Fibroblast of pulmonary artery (primary cell): ENCODE data around the gene ZNF283.
"Not testable (repeated sequence)": the region's sequence is repeated elsewhere in the genome, so short reads cannot be mapped to it uniquely, and the experiment has no call there.

Source experiments
- DNase-seq: peaks from one replicate; pipeline ENCODE4 v3.0.0-alpha.2; 2010; ENCODE audit warnings: low read depth
- H3K4me3 ChIP-seq: replicated peaks from 2 replicates; pipeline ENCODE4 v1.5.1; 2011; ENCODE audit warnings: low read depth, mild to moderate bottlenecking, control low read depth, low read length, moderate library complexity
- TF ChIP-seq, protein P1 (sequence below): IDR thresholded peaks from 2 replicates; pipeline ENCODE4 v1.5.1; 2011; ENCODE audit warnings: mild to moderate bottlenecking, control low read depth, low read length, inconsistent platforms; ENCODE audit errors: missing control alignments

The ZNF283 gene

DNA sequence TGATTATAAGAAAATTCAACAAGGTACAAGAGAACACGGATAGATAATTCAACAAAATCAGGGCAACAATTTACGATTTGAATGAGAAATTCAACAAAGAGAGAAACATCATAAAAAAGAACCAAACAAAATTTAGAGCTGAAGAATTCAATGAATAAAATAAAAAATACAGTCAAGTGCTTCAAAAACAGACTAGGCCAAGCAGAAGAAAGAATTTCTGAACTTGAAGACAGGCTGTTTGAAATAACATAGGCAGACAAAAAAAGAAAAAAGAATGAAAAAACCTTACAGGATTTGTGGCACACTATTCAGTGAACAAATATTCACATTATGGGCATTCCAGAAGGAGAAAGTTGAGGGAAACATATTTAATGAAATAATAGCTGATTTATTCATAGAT lies 31.1 kb downstream of the ZNF283 start:
- TF ChIP-seq, protein P1, sequence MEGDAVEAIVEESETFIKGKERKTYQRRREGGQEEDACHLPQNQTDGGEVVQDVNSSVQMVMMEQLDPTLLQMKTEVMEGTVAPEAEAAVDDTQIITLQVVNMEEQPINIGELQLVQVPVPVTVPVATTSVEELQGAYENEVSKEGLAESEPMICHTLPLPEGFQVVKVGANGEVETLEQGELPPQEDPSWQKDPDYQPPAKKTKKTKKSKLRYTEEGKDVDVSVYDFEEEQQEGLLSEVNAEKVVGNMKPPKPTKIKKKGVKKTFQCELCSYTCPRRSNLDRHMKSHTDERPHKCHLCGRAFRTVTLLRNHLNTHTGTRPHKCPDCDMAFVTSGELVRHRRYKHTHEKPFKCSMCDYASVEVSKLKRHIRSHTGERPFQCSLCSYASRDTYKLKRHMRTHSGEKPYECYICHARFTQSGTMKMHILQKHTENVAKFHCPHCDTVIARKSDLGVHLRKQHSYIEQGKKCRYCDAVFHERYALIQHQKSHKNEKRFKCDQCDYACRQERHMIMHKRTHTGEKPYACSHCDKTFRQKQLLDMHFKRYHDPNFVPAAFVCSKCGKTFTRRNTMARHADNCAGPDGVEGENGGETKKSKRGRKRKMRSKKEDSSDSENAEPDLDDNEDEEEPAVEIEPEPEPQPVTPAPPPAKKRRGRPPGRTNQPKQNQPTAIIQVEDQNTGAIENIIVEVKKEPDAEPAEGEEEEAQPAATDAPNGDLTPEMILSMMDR, result no peak
- H3K4me3 ChIP-seq, result no peak overlapping the region
- DNase-seq, result no peak

DNA sequence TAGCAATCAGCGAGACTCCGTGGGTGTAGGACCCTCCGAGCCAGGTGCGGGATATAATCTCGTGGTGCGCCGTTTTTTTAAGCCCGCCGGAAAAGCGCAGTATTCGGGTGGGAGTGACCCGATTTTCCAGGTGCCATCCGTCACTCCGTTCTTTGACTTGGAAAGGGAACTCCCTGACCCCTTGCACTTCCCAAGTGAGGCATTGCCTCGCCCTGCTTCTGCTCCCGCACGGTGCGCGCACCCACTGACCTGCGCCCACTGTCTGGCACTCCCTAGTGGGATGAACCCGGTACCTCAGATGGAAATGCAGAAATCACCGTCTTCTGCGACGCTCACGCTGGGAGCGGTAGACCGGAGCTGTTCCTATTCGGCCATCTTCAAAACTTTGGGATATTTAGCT lies 39.8 kb downstream of the ZNF283 start:
- not testable (repeated sequence) for DNase-seq, H3K4me3 ChIP-seq

DNA sequence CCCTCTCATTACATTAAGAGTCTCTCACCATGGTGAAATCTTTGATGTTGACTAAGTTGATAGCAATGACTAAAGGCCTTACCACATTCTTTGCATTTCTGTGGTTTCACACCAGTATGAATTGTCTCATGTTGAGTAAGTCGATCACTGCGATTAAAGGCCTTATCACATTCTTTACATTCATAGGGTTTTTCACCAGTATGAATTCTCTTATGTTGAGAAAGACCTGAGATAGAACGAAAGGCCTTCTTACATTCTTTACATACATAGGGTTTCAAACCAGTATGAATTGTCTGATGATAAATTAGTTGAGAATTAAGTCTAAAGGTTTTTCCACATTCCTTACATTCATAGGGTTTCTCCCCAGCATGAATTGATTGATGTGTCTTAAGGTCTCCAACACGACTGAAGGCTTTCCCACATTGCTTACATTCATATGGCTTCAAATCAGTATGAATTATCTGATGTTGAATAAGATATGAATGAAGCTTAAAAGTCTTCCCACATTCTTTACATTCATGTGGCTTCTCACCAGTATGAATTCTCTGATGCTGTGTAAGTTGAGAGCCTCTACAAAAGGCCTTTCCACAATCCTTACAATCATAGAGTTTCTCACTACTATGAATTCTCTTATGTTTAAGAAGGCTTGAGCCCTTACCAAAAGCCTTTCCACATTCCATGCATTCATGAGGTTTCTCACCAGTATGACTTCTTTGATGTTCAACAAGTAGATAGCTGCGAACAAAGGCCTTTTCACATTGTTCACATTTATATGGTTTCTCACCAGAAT lies 45.6 kb downstream of the ZNF283 start:
- DNase-seq, result no peak
- H3K4me3 ChIP-seq, result no peak overlapping the region
- TF ChIP-seq, protein P1, result no peak

DNA sequence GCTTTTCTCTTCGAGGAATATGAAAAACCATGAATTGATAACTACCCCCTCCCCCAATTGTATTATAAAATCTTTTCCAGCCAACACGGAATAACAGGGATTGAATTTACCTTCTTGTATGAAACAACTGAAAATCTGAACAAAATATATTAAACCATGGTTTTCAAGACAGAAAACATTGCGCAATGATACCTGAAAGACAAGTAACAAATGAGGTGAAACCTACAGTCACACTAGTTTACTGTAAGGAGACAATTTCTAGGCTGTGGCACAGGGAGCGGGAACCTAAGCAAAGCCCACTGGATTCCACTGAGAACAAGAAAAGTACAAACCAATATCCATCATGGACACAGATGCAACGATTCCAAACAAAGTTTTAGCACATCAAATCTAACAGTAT lies 53.4 kb downstream of the ZNF283 start:
- TF ChIP-seq, protein P1, result no peak
- no peak overlapping the region for H3K4me3 ChIP-seq
- DNase-seq, result no peak

GRCh38 chr19:43883864-43884263 lies 56.7 kb downstream of the ZNF283 start, which contains the start of gene ZNF404:
ZNF404 (minus strand) TSS chr19:43883964.
- H3K4me3 ChIP-seq, result no peak within 1 kb of the TSS
- DNase-seq, result no peak
- TF ChIP-seq, protein P1, result no peak

- peak; percentile 11 for DNase-seq
- no peak overlapping the region for H3K4me3 ChIP-seq
- TF ChIP-seq, protein P1, result no peak
Measured at GRCh38 chr19:43895727-43896308, 68.7 kb downstream of the ZNF283 start.
